K562 (cell line): Measurements from ENCODE around the gene LETM1. TPM values are rescaled to one million over a fixed set of nuclear protein-coding genes. Genes with fewer than 3 reads are reported as not detected.

ENCODE experiments used
- BRD4 ChIP-seq: fragments of 200-600 bp; sonication (generic); IDR thresholded peaks from 2 replicates; pipeline ENCODE4 v1.6.1; 2017; ENCODE audit warnings: inconsistent platforms
- BRD9 ChIP-seq: fragments of 450-650 bp; IDR thresholded peaks from 2 replicates; pipeline ENCODE4 v1.6.1; 2018; ENCODE audit warnings: low read depth; ENCODE audit not compliant: partially characterized antibody
- CBFB ChIP-seq: sonication (generic); formaldehyde crosslinking; IDR thresholded peaks from 2 replicates; pipeline ENCODE4 v1.4.0; 2020; ENCODE audit warnings: mild to moderate bottlenecking, missing genetic modification reagents
- EWSR1 ChIP-seq: fragments of 450-650 bp; IDR thresholded peaks from 2 replicates; pipeline ENCODE4 v1.6.1; 2018; ENCODE audit warnings: borderline replicate concordance, mild to moderate bottlenecking, low read depth, moderate library complexity; ENCODE audit not compliant: partially characterized antibody
- GABPA ChIP-seq: fragments of 200-800 bp; sonication (Bioruptor generic); conservative IDR thresholded peaks from 2 replicates; pipeline ENCODE4 v1.6.1; 2016; ENCODE audit warnings: low read depth, missing genetic modification characterization, missing compliant biosample characterization
- LCOR ChIP-seq: sonication (generic); formaldehyde crosslinking; IDR thresholded peaks from 2 replicates; pipeline ENCODE4 v1.8.0; 2022; ENCODE audit warnings: mild to moderate bottlenecking, missing genetic modification reagents
- NCOR1 ChIP-seq: fragments of 450-650 bp; IDR thresholded peaks from 2 replicates; pipeline ENCODE4 v1.6.1; 2016; ENCODE audit warnings: mild to moderate bottlenecking, moderate library complexity
- PRMT5 ChIP-seq: sonication (generic); formaldehyde crosslinking; IDR thresholded peaks from 2 replicates; pipeline ENCODE4 v1.5.0; 2020; ENCODE audit warnings: missing genetic modification reagents
- PTBP1 ChIP-seq: fragments of 200-400 bp; formaldehyde crosslinking; IDR thresholded peaks from 2 replicates; pipeline ENCODE4 v1.6.1; 2017; ENCODE audit warnings: low read depth, low read length
- SIN3A ChIP-seq, 2 experiments: fragments of 150-350 bp in 1 of 2; IDR thresholded peaks; 2 replicates each; pipeline ENCODE4 v1.6.1; 2011 to 2016; ENCODE audit warnings: borderline replicate concordance in 2 of 2, low read depth in 2 of 2, low read length in 2 of 2, mild to moderate bottlenecking in 2 of 2, moderate library complexity in 2 of 2; ENCODE audit not compliant: control insufficient read depth in 1 of 2
- SMAD1 ChIP-seq: fragments of 150-350 bp; IDR thresholded peaks from 2 replicates; pipeline ENCODE4 v1.6.1; 2014; ENCODE audit warnings: low read length, low read depth; ENCODE audit not compliant: partially characterized antibody
- SMAD2 ChIP-seq: fragments of 150-350 bp; IDR thresholded peaks from 2 replicates; pipeline ENCODE4 v1.6.1; 2014; ENCODE audit warnings: low read depth, mild to moderate bottlenecking, low read length
- TEAD2 ChIP-seq: fragments of 450-650 bp; IDR thresholded peaks from 2 replicates; pipeline ENCODE4 v1.6.1; 2016; ENCODE audit warnings: missing genetic modification characterization, control low read depth, missing compliant biosample characterization
- XRCC3 ChIP-seq: fragments of 450-650 bp; IDR thresholded peaks from 2 replicates; pipeline ENCODE4 v1.6.1; 2017; ENCODE audit warnings: mild to moderate bottlenecking, moderate library complexity
- ZNF165 ChIP-seq: fragments of 250-450 bp; sonication (Bioruptor Pico); IDR thresholded peaks from 2 replicates; pipeline ENCODE4 v1.4.0; 2020; ENCODE audit warnings: borderline replicate concordance
- ZNF175 ChIP-seq: fragments of 200-800 bp; sonication (Bioruptor generic); IDR thresholded peaks from 2 replicates; pipeline ENCODE4 v1.6.1; 2016; ENCODE audit warnings: low read depth, mild to moderate bottlenecking, missing genetic modification characterization, missing compliant biosample characterization
- ZNF282 ChIP-seq: sonication (generic); formaldehyde crosslinking; IDR thresholded peaks from 2 replicates; pipeline ENCODE4 v1.8.1; 2023; ENCODE audit warnings: missing genetic modification reagents
- ZNF354B ChIP-seq: fragments of 250-450 bp; sonication (Bioruptor Pico); IDR thresholded peaks from 2 replicates; pipeline ENCODE4 v1.4.0; 2020
- ZNF707 ChIP-seq: fragments of 250-450 bp; sonication (Bioruptor Pico); conservative IDR thresholded peaks from 2 replicates; pipeline ENCODE4 v1.8.0; 2022; ENCODE audit warnings: inconsistent platforms, mild to moderate bottlenecking, moderate library complexity
- ZNF76 ChIP-seq: fragments of 250-450 bp; sonication (Bioruptor Pico); IDR thresholded peaks from 2 replicates; pipeline ENCODE4 v1.4.0; 2020; ENCODE audit warnings: mild to moderate bottlenecking, moderate library complexity, borderline replicate concordance
- ZNF764 ChIP-seq: fragments of 250-450 bp; sonication (Bioruptor Pico); IDR thresholded peaks from 2 replicates; pipeline ENCODE4 v1.4.0; 2020; ENCODE audit warnings: low read depth, mild to moderate bottlenecking, moderate library complexity
- ZSCAN32 ChIP-seq: fragments of 450-650 bp; formaldehyde crosslinking; IDR thresholded peaks from 2 replicates; pipeline ENCODE4 v1.4.0; 2020; ENCODE audit warnings: mild to moderate bottlenecking, moderate library complexity
- polyA plus RNA-seq, 8 experiments: library from polyadenylated mRNA; depleted of rRNA in 4 of 8; stranded (reverse) in 5 of 8; unstranded in 3 of 8; fragments of >200 nt; fragmentation: Nextera tagmentation in 2 of 8; fragmentation: Illumina TruSeq in 1 of 8; extraction: Ambion mirVana in 2 of 8; extraction: Trizol in 1 of 8; gene quantifications; 2 replicates each; pipeline versions ENCODE4 v1.2.1 to v1.2.3, GENCODE V29; 2011 to 2014; ENCODE audit warnings: inconsistent platforms in 1 of 8, missing spikeins in 1 of 8
- total RNA-seq, 7 experiments: library from RNA; depleted of rRNA in 6 of 7; stranded (reverse); fragments of >200 nt in 6 of 7; fragmentation: Illumina TruSeq in 2 of 7; extraction: Trizol in 2 of 7; gene quantifications; 2 replicates each; pipeline versions ENCODE4 v1.2.1 to v1.2.3, GENCODE V29; 2011 to 2021; ENCODE audit warnings: low replicate concordance in 1 of 7
- TF ChIP-seq, protein P1 (sequence below): fragments of 200-800 bp; sonication (Bioruptor generic); IDR thresholded peaks from 2 replicates; pipeline ENCODE4 v1.6.1; 2017; ENCODE audit warnings: missing genetic modification characterization, missing compliant biosample characterization
- TF ChIP-seq, protein P2 (sequence below): fragments of 250-450 bp; sonication (Bioruptor Pico); IDR thresholded peaks from 2 replicates; pipeline ENCODE4 v1.9.0; 2021; ENCODE audit warnings: mild to moderate bottlenecking
- TF ChIP-seq, protein P3 (sequence below): conservative IDR thresholded peaks from 2 replicates; pipeline ENCODE4 v1.6.1; 2011; ENCODE audit warnings: low read depth, mild to moderate bottlenecking, low read length; ENCODE audit not compliant: control insufficient read depth
- TF ChIP-seq, protein P4 (sequence below), 2 experiments: fragments of 450-650 bp; IDR thresholded peaks; 2 replicates each; pipeline ENCODE4 v1.6.1; 2016

Gene LETM1
- total and polyA plus RNA-seq, 9 of the 15 experiments (the other 6 are each of a cell fraction or from before 2014, with no cell fraction given) = 3.9 to 109 (median 35.0) TPM

DNA sequence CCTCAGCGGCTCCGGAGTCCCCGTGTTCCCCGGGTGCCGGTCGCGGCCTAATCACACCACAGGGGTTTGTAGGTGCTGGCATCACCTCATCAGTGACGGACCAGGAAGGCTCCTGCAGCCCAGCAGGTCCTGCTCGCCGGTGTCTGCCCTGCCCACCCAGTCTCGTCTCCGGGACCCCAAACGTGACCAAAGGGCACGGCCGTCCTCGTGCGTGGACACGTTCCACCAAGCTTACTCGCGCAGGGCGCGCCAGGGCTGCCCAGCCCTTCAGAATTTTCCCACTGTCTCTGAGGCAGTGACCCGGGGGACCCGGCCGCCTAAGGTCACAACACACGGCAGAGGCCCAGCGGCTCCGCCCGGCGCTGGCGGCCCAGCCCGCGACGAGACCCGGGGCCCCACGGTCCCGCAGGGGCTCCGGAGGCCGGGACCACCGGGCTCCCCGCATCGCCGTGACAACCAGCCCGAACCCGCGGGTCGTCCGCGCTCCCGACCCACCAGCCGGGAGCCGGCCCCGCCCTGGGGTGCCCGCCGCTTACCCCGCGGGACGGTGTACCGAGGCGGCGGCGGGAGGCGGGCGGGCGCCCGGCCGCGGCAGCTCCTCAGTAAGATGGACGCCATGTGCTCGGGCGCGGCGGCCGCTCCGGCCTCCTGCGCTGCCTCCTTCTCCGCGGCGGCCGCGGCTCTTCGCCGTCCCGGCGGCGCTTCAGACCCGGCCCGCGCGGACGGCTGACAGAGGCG, 454 bp downstream of the LETM1 start (continued):
- TF ChIP-seq, protein P1, sequence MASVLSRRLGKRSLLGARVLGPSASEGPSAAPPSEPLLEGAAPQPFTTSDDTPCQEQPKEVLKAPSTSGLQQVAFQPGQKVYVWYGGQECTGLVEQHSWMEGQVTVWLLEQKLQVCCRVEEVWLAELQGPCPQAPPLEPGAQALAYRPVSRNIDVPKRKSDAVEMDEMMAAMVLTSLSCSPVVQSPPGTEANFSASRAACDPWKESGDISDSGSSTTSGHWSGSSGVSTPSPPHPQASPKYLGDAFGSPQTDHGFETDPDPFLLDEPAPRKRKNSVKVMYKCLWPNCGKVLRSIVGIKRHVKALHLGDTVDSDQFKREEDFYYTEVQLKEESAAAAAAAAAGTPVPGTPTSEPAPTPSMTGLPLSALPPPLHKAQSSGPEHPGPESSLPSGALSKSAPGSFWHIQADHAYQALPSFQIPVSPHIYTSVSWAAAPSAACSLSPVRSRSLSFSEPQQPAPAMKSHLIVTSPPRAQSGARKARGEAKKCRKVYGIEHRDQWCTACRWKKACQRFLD (CRISPR knock-in tag) = no peak
- TF ChIP-seq ZNF282 (CRISPR knock-in tag) = no peak
- no peak for TF ChIP-seq GABPA (tag)
- TF ChIP-seq, protein P2, sequence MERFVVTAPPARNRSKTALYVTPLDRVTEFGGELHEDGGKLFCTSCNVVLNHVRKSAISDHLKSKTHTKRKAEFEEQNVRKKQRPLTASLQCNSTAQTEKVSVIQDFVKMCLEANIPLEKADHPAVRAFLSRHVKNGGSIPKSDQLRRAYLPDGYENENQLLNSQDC (CRISPR knock-in tag) = no peak
- TF ChIP-seq EWSR1 = no peak
- TF ChIP-seq SMAD2 = no peak
- no peak for TF ChIP-seq ZNF76 (CRISPR knock-in tag)
- no peak for TF ChIP-seq SMAD1
- TF ChIP-seq, protein P3, sequence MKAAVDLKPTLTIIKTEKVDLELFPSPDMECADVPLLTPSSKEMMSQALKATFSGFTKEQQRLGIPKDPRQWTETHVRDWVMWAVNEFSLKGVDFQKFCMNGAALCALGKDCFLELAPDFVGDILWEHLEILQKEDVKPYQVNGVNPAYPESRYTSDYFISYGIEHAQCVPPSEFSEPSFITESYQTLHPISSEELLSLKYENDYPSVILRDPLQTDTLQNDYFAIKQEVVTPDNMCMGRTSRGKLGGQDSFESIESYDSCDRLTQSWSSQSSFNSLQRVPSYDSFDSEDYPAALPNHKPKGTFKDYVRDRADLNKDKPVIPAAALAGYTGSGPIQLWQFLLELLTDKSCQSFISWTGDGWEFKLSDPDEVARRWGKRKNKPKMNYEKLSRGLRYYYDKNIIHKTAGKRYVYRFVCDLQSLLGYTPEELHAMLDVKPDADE = no peak
- peak; percentile 66 to 93; a peak in 2 of 4 replicates for TF ChIP-seq SIN3A (IDR thresholded peaks at IDR 0.05; ENCODE audit: borderline replicate concordance in 2 of 2, control insufficient read depth in 1 of 2, low read depth in 2 of 2, low read length in 2 of 2)
- no peak for TF ChIP-seq ZSCAN32 (CRISPR knock-in tag)
- TF ChIP-seq BRD4 = no peak
- no peak for TF ChIP-seq ZNF707 (CRISPR knock-in tag)
- TF ChIP-seq BRD9 = no peak
- no peak for TF ChIP-seq TEAD2 (tag)
- TF ChIP-seq ZNF354B (CRISPR knock-in tag) = no peak
- TF ChIP-seq NCOR1 = no peak
- TF ChIP-seq ZNF175 (CRISPR knock-in tag) = no peak
- no peak for TF ChIP-seq CBFB
- TF ChIP-seq XRCC3 = no peak
- no peak for TF ChIP-seq PTBP1
- TF ChIP-seq ZNF764 (CRISPR knock-in tag) = no peak
- TF ChIP-seq LCOR (CRISPR knock-in tag) = no peak
- TF ChIP-seq, protein P4, sequence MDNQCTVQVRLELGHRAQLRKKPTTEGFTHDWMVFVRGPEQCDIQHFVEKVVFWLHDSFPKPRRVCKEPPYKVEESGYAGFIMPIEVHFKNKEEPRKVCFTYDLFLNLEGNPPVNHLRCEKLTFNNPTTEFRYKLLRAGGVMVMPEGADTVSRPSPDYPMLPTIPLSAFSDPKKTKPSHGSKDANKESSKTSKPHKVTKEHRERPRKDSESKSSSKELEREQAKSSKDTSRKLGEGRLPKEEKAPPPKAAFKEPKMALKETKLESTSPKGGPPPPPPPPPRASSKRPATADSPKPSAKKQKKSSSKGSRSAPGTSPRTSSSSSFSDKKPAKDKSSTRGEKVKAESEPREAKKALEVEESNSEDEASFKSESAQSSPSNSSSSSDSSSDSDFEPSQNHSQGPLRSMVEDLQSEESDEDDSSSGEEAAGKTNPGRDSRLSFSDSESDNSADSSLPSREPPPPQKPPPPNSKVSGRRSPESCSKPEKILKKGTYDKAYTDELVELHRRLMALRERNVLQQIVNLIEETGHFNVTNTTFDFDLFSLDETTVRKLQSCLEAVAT (IDR thresholded peaks at IDR 0.05) = no peak
- no peak for TF ChIP-seq ZNF165 (CRISPR knock-in tag)
- no peak for TF ChIP-seq PRMT5 (CRISPR knock-in tag)
